NCI-H1105 (cell line): ENCODE measurements around the gene HBB.

ENCODE experiments used
- DNase-seq: peaks from one replicate; lab custom pipeline; 2025; lab: John Stamatoyannopoulos, UW

The HBB gene

GRCh38 chr11:5247472-5248192 lies 20.8 kb upstream of the HBB start:
- no peak for DNase-seq

DNA sequence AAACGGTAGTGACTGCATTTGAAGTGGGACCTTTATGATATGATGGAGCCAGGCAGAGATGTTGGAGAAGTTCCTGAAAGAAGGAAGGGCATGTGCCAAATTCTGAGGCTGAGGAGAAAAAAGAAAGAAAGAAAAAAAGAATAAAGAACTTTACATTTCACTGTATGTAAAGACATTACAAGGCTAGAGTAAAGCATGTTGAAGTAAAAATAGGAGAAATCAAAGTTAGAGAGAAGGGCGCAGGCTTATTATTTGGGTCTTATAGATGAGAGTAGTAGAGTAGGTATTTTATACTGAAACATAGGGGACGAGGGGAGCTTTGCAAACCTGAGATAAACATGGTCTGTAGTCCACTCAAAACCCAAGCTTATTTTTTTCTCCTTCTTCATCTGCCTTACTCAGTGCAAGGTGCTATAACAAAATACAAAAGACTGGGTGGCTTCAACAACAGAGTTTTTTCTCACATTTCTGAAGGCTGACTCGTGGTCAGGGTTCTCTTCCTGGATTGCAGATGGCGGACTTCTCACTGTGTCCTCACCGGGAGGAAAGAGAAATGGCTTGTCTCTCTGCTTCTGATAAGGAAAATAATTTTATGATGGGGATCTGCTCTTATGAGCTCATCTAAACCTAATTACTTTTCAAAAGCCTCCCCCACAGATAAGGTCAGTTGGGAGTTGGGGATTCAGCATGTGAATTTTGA lies 20.1 kb upstream of the HBB start:
- no peak for DNase-seq

DNA sequence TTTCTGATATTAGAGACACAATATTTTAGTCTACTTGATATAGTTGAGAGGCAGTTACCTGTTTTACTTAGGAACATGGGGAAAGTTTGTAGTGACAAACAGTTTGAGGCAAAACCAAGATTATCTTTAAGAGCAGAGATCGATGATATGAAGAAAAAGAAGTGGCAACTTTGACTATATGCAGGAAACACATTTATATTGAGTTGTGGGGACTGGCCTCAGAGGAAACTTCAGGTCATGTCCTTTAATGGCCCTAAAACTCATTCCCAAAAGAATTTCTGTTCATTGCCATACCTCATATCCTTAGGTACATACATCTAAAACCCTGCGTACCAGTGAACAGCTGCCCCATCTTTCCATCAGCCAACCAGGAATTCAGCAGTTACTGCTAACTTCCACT lies 18.3 kb upstream of the HBB start:
- no peak for DNase-seq

- no peak for DNase-seq
These were observed 16.9 kb upstream of the HBB start for GRCh38 chr11:5243816-5244180.

- no peak for DNase-seq
These were observed 16.3 kb upstream of the HBB start for GRCh38 chr11:5242933-5243815.

GRCh38 chr11:5242208-5242607 lies 15.3 kb upstream of the HBB start:
- DNase-seq = no peak

DNA sequence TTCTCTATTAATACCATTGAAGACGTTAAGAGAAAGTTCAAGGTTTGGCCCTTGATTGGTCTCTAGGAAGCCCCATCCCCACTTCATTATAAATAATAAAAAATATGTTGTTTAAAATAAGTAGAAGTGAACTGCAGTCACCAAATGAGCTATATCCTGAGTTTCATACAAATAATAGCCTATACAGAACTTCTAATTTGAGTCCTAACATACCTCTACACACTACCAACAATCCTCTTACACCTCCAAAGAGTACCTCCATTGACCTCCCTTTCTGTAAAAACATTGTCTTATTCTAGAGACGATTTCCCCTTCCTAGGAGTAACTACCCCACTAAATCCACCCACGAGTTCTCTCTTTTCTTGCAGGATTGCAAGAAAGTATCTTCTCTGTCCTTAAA lies 14.6 kb upstream of the HBB start:
- no peak for DNase-seq

DNA sequence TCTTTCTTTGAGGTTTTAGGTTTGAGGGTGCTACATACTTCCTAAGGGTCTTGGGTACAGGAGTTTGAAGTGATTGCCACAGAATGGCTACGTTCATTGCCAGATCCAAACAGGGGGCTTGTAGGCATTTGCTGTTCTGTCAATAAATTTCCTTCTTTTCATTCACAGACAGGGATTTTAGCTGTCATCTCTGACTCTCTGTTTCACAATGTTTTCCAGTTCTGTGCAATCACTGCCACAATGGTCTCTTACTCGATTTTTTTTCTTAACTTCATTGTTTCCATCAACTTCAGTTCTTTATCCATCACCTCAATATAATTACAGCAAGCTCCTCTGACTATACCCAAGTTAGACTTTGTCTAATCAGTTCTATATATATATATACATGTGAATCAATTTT lies 13.6 kb upstream of the HBB start:
- DNase-seq = no peak

- DNase-seq = no peak
These were observed 13.2 kb upstream of the HBB start for GRCh38 chr11:5240056-5240455.

GRCh38 chr11:5239046-5239445 lies 12.2 kb upstream of the HBB start:
- no peak for DNase-seq

GRCh38 chr11:5238486-5238885 lies 11.6 kb upstream of the HBB start:
- no peak for DNase-seq

GRCh38 chr11:5237420-5237819 lies 10.5 kb upstream of the HBB start:
- no peak for DNase-seq

- DNase-seq = no peak
These were observed 8.7 kb upstream of the HBB start for GRCh38 chr11:5235364-5236095.

DNA sequence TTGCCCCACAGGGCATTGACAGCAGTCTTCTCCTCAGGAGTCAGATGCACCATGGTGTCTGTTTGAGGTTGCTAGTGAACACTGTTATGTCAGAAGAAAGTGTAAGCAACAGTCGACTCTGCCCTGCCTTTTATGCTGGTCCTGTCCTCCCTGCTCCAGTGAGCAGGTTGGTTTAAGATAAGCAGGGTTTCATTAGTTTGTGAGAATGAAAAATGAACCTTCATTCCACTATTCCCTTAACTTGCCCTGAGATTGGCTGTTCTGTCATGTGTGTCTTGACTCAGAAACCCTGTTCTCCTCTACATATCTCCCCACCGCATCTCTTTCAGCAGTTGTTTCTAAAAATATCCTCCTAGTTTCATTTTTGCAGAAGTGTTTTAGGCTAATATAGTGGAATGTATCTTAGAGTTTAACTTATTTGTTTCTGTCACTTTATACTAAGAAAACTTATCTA lies 7.5 kb upstream of the HBB start, which contains the start of gene HBD:
TSS of gene HBD (minus strand) at position 103 of the 454 bp plus-strand sequence. CDS start at position 53, 50 bp downstream.
- no peak for DNase-seq

- no peak for DNase-seq
These were observed 6.4 kb upstream of the HBB start for GRCh38 chr11:5233307-5233706.

DNA sequence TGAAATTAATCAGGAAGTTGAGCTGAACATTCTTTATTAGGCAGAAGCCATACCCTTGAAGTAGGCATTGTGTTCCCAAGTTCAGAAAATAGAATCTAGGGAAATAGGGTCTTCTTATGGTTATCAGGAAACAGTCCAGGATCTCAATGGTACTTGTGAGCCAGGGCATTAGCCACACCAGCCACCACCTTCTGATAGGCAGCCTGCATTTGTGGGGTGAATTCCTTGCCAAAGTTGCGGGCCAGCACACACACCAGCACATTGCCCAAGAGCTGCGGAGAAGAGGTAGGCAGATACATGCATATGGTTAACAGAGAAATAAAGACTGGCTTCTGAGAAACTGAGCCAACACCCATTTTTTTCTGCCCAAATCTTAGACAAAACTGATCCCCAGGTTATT lies 6.0 kb upstream of the HBB start:
- DNase-seq = no peak

- no peak for DNase-seq
These were observed 5.3 kb upstream of the HBB start for GRCh38 chr11:5232176-5232575.

DNA sequence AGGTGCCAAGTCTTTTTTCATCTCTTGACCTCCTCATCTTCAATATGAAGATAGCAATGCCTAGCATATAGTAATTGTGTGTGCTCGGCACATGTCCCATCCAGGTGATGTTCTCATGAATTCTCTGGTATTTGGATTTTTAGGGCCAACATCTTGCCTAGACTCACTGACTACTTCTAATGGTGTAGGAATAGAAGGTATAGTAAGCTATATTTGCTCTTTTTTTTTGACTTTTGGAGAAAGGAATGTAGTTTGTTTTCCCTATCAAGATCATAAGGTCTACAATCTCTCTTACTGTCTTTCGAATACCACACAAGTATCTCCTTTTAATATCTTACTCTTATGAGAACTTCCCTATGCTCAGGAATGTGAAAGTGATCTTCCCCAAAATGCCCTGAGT lies 4.2 kb upstream of the HBB start:
- DNase-seq = no peak

DNA sequence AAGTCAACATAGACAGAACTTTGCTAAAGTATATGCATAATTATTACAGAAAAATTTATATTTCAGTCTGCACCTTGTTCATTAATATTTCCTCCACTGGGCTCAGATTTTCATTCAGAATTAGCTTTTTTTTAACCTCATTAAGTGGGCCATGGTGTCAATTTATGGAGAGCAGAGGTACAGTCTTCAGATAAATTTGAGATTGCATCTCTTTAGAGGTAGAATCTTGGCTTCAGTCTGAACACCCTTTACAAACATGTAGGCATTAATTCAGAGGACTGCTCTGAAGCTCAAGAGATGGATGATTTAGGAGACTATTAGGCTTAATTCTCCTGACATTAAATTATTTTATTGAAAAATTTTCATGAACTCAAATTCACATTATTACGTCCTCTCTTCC lies 3.4 kb upstream of the HBB start:
- no peak for DNase-seq

DNA sequence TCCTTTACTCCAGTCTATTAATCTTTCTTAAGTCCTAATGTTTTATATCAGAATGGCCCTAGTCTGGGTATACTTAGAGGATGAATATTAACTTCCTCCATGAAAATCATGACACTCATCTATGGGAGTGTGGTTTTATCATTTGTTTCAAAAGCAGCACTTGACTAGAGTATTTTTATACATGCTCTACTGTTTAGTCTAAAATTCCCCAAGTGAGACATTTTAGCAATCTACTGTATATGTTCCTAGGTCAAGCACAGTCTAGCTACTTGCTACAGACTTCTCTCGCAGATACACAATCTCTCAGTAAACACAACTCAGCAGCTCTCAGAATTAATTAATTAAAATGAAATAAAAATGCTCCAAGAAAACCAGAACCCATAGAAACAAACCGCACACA lies 2.9 kb upstream of the HBB start:
- DNase-seq = no peak

GRCh38 chr11:5229356-5229755 lies 2.5 kb upstream of the HBB start:
- no peak for DNase-seq

GRCh38 chr11:5228124-5228523 lies 1.3 kb upstream of the HBB start:
- no peak for DNase-seq
